ENCODE results near the gene TSSK6. TPM values are rescaled to one million over a fixed set of nuclear protein-coding genes. Genes with fewer than 3 reads are reported as not detected.

Gene TSSK6
- total RNA-seq, 2 experiments from 2014 or later: 4.5 TPM

DNA sequence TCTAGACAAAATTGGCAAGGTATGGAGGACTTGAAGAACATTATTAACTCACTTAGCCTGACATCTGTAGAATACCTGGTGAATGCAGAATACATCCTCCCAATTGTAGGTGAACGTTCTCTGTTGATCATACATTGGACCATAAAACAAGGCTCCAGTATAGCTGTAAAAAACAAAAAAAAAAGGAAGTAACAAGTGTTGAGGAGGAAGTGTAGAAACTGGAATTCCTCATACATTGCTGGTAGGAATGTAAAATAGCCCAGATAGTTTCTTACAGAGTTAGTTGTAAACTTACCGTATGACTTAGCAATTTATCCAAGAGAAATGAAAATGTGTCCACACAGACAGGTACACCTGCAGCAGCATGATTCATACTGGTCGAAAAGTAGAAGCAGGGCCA, 44.8 kb downstream of the TSSK6 start:
- CTCF ChIA-PET: interaction anchor here (0.6 to 0.9 kb wide), 3 partner anchors 10 to 440 kb away, joined by 3 to 4 read pairs (median 3); no protein-coding TSS in a partner anchor
- Mint-ChIP-seq H3K4me3 (no peak overlapping the region), H3K27me3 (ENCODE audit: low read depth) (no peaks in the 10 kb centered on the region), H3K36me3 (ENCODE audit: low read depth) (peaks cover 42% of the 10 kb centered on the region), H3K27ac (no peak overlapping the region), H3K4me1 (ENCODE audit: low read depth) (peaks cover 56% of the 10 kb centered on the region), H3K9me3 (peaks cover 24% of the 10 kb centered on the region)
- DNase-seq: no peak
- intact Hi-C loops (cut with micrococcal nuclease): no loop called here

DNA sequence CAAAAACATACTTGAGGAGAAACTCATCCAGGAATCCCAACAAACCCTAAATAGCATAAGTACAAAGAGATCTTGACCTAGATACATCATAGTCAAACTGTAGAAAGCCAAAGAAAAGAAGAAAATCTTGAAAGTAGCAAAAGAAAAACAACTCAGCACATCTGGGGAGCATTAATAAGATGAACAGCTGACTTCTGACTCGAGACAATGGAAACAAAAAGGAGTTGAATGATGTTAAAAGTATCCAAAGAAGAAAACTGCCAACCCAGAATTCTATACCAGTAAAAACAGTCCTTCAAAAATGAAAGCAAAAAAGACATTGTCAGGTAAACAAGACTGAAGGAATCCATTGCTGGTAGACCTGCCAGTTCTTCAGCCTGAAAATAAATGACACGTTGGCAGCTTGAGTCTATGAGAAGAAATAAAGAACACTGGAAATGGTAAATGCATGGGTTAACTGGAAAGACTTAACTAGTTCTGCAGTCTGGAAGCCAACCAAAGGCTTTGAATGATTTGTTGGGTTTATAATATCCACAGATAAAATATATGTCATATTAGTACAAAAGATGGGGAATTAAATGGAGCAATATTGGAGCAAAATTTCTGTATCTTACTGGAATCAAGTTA, 46.8 kb downstream of the TSSK6 start:
- Mint-ChIP-seq H3K27ac (no peak overlapping the region), H3K4me1 (ENCODE audit: low read depth) (peaks cover 52% of the 10 kb centered on the region), H3K9me3 (peaks cover 24% of the 10 kb centered on the region), H3K4me3 (no peak overlapping the region), H3K27me3 (ENCODE audit: low read depth) (no peaks in the 10 kb centered on the region), H3K36me3 (ENCODE audit: low read depth) (peaks cover 49% of the 10 kb centered on the region)
- CTCF ChIA-PET: no interaction called here
- intact Hi-C loops (cut with micrococcal nuclease): no loop called here
- DNase-seq: no peak

DNA sequence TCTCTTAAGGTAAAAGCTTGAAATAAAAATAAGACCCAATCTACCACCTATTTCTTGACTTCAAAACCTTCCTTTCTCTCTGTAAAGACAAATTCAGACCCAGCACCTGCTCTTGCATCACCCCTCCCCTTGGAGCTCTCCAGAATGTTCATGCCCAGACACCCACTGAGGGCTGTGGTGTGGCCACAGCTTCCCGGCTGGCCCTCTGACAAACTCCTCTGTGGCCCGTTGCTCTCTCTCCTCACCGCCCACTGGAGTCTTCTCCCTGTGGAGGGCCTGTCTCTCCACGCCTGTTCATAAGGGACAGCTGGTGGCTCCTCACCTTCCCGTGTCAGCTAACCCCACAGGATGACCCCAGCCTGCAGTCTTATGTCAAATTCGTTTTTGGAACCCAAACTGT, 49.1 kb downstream of the TSSK6 start:
- Mint-ChIP-seq H3K27ac (peak overlapping the region; percentile 19), H3K9me3 (peaks cover 24% of the 10 kb centered on the region), H3K4me3 (no peak overlapping the region), H3K4me1 (ENCODE audit: low read depth) (peaks cover 52% of the 10 kb centered on the region), H3K36me3 (ENCODE audit: low read depth) (peaks cover 47% of the 10 kb centered on the region), H3K27me3 (ENCODE audit: low read depth) (no peaks in the 10 kb centered on the region)
- CTCF ChIA-PET: no interaction called here
- DNase-seq: no peak
- intact Hi-C loops (cut with micrococcal nuclease): no loop called here

DNA sequence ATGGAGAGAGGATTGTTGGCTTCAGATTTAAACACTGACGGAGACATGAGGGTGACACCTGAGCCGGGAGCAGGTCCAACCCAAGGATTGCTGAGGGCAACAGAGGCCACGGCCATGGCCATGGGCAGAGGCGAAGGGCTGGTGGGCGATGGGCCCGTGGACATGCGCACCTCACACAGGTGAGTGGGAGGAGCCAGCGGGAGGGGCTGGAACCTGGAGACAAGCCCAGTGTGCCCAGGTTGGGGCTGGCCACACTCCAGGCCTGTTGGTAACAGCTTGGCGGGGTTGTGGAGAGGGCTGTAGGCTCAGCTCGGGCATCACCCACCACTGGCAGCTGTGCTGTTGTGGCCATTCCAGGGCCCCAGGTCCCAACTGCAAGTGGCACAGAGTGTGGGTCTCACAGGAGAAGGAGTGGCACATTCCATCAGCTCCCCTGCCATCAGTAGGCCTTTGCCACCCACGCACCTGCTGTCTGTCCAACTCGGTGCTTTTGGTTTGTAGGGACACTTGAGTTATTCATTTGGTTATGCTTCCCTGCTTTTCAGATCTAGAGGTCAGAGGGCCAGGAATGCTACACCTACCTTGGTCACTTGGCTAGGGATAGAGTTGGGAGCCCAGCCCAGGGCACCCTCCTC, 49.8 kb downstream of the TSSK6 start:
- H3K4me3 Mint-ChIP-seq: no peak overlapping the region
- H3K27ac Mint-ChIP-seq: peak overlapping the region; percentile 16
- CTCF ChIA-PET: no interaction called here
- DNase-seq: no peak
- intact Hi-C loops (cut with micrococcal nuclease): no loop called here
- H3K36me3 Mint-ChIP-seq (ENCODE audit: low read depth): peaks cover 45% of the 10 kb centered on the region
- peaks cover 24% of the 10 kb centered on the region for H3K9me3 Mint-ChIP-seq
- peaks cover 52% of the 10 kb centered on the region for H3K4me1 Mint-ChIP-seq (ENCODE audit: low read depth)
- no peaks in the 10 kb centered on the region for H3K27me3 Mint-ChIP-seq (ENCODE audit: low read depth)

DNA sequence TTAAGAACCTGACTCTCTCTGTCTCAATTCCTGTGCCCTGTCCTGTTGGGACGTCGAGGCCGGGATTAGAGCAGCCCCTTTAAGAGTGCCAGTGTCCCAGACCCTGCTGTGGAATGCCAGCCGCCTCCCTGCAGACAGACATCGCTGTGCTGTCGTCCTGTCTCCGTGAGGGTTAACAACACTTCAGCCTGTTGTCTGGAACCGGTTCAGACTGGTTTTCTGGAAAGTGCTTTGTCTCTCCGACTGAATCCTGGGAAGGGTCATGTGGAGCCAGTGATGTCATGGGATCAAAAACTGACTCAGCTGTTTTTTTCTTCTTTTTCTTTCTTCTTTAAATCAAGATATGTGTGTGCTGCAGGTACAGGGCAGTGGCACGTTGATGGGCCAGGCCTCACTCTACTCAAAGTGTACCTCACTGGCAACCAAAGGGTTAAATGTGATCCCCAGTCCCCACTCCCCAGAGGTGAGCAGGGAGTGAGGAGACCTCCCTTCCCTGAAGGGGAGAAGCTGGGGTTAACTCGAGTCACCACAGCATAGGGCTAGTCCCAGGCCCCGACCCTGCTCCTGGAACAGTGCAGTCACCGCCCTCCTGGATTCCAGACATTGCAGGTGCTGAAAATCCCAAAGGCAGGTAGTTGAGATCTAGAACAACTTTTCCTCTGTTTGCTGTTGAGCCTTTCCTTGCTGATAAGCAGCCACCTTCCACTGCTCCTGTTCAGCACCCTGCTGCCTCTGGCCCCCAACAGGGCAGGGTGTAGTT, 50.8 kb downstream of the TSSK6 start:
- peaks cover 42% of the 10 kb centered on the region for H3K36me3 Mint-ChIP-seq (ENCODE audit: low read depth)
- no peak for DNase-seq
- H3K4me3 Mint-ChIP-seq: no peak overlapping the region
- peaks cover 24% of the 10 kb centered on the region for H3K9me3 Mint-ChIP-seq
- no peaks in the 10 kb centered on the region for H3K27me3 Mint-ChIP-seq (ENCODE audit: low read depth)
- H3K27ac Mint-ChIP-seq: peak overlapping the region; percentile 36
- peaks cover 60% of the 10 kb centered on the region for H3K4me1 Mint-ChIP-seq (ENCODE audit: low read depth)
- intact Hi-C loops (cut with micrococcal nuclease): no loop called here
- CTCF ChIA-PET: no interaction called here

Other genes with a start within 250 kb of the TSSK6 start
- gene TM6SF2, start 242.2 kb downstream of the TSSK6 start, total RNA-seq: not detected
- gene SUGP1, start 195.0 kb downstream of the TSSK6 start, total RNA-seq: 10 to 100 TPM; 31.7 to 32.4 TPM
- 10 to 100 TPM; 38.6 to 42.5 TPM for gene MAU2, start 194.7 kb downstream of the TSSK6 start, total RNA-seq
- gene GATAD2A, start 109.9 kb downstream of the TSSK6 start, total RNA-seq: 100 to 1,000 TPM in 1 of 2 experiments, 10 to 100 TPM in 1; 91.2 to 100 TPM
- 100 to 1,000 TPM; 351 to 376 TPM for gene NDUFA13, start 677 bp upstream of the TSSK6 start, total RNA-seq
- 1 to 10 TPM; 6.5 to 7.2 TPM for gene YJEFN3, start 13.4 kb upstream of the TSSK6 start, total RNA-seq
- gene CILP2, start 22.7 kb upstream of the TSSK6 start, total RNA-seq: under 1 TPM; 0.14 to 0.22 TPM
- 10 to 100 TPM; 13.5 to 17.5 TPM for gene PBX4, start 103.1 kb upstream of the TSSK6 start, total RNA-seq
- gene LPAR2, start 112.7 kb upstream of the TSSK6 start, total RNA-seq: 10 to 100 TPM; 20.2 to 20.7 TPM
- 10 to 100 TPM; 38.7 to 40.6 TPM for gene GMIP, start 128.1 kb upstream of the TSSK6 start, total RNA-seq
- gene ATP13A1, start 148.1 kb upstream of the TSSK6 start, total RNA-seq: 10 to 100 TPM; 48.7 to 55.1 TPM
- 10 to 100 TPM; 51.8 to 54.3 TPM for gene ZNF101, start 153.3 kb upstream of the TSSK6 start, total RNA-seq
- 1 to 10 TPM; 8.4 TPM for gene ZNF14, start 217.6 kb upstream of the TSSK6 start, total RNA-seq